K562 (cell line): Measurements from ENCODE around the gene CSNK1D. TPM values are rescaled to one million over a fixed set of nuclear protein-coding genes. Genes with fewer than 3 reads are reported as not detected.

Experiments used
- AFF4 ChIP-seq: sonication (generic); formaldehyde crosslinking; IDR thresholded peaks from 2 replicates; pipeline ENCODE4 v1.8.0; 2023; ENCODE audit warnings: mild to moderate bottlenecking, missing genetic modification reagents
- CEBPB ChIP-seq: fragments of 450-650 bp; IDR thresholded peaks from 2 replicates; pipeline ENCODE4 v1.6.1; 2016; ENCODE audit warnings: missing genetic modification characterization, missing compliant biosample characterization
- ESRRA ChIP-seq: fragments of 450-650 bp; IDR thresholded peaks from 2 replicates; pipeline ENCODE4 v1.6.1; 2014; ENCODE audit warnings: low read depth, mild to moderate bottlenecking, moderate library complexity, borderline replicate concordance
- FIP1L1 ChIP-seq: fragments of 200-400 bp; formaldehyde crosslinking; IDR thresholded peaks from 2 replicates; pipeline ENCODE4 v1.6.1; 2018; ENCODE audit warnings: mild to moderate bottlenecking, low read depth, low read length; ENCODE audit not compliant: poor library complexity, severe bottlenecking
- ZBTB40 ChIP-seq, 2 experiments: fragments of 450-650 bp in 1 of 2; sonication (generic) in 1 of 2; formaldehyde crosslinking in 1 of 2; IDR thresholded peaks; 2 replicates each; pipeline versions ENCODE4 v1.7.1 to v1.9.0; 2016 to 2022; ENCODE audit warnings: inconsistent platforms in 1 of 2, mild to moderate bottlenecking in 1 of 2, missing genetic modification reagents in 1 of 2
- ZNF133 ChIP-seq: fragments of 250-450 bp; sonication (Bioruptor Pico); IDR thresholded peaks from 2 replicates; pipeline ENCODE4 v1.4.0; 2020; ENCODE audit warnings: mild to moderate bottlenecking
- polyA plus RNA-seq, 8 experiments: library from polyadenylated mRNA; depleted of rRNA in 4 of 8; stranded (reverse) in 5 of 8; unstranded in 3 of 8; fragments of >200 nt; fragmentation: Nextera tagmentation in 2 of 8; fragmentation: Illumina TruSeq in 1 of 8; extraction: Ambion mirVana in 2 of 8; extraction: Trizol in 1 of 8; gene quantifications; 2 replicates each; pipeline versions ENCODE4 v1.2.1 to v1.2.3, GENCODE V29; 2011 to 2014; ENCODE audit warnings: inconsistent platforms in 1 of 8, missing spikeins in 1 of 8
- total RNA-seq, 7 experiments: library from RNA; depleted of rRNA in 6 of 7; stranded (reverse); fragments of >200 nt in 6 of 7; fragmentation: Illumina TruSeq in 2 of 7; extraction: Trizol in 2 of 7; gene quantifications; 2 replicates each; pipeline versions ENCODE4 v1.2.1 to v1.2.3, GENCODE V29; 2011 to 2021; ENCODE audit warnings: low replicate concordance in 1 of 7

The CSNK1D gene
- total and polyA plus RNA-seq, 9 of the 15 experiments (the other 6 are each of a cell fraction or from before 2014, with no cell fraction given): 6.5 to 133 (median 41.3) TPM

- peak; percentile 26; the same call in 1 of the 2 replicates for TF ChIP-seq AFF4 (CRISPR knock-in tag)
- TF ChIP-seq FIP1L1: peak; percentile 47
- TF ChIP-seq ESRRA: 0 out of 2 replicates have a peak, but pooled peaks have one; percentile 16
- TF ChIP-seq ZBTB40 (IDR thresholded peaks at IDR 0.05): no peak
- no peak for TF ChIP-seq ZBTB40 (CRISPR knock-in tag; IDR thresholded peaks at IDR 0.05)
- no peak for TF ChIP-seq ZNF133
- TF ChIP-seq CEBPB (tag): peak; percentile 87
Measured at GRCh38 chr17:82236142-82236971, 37.1 kb downstream of the CSNK1D start (continued).
